SU-DHL-6 (cell line): Measurements from ENCODE around the gene PLEKHA6.
"Not testable (repeated sequence)": the region's sequence is repeated elsewhere in the genome, so short reads cannot be mapped to it uniquely, and the experiment has no call there.

Source experiments
- H2AFZ ChIP-seq: fragments of 200-600 bp; sonication (generic); 2 replicates; pipeline ENCODE4 v1.6.1; 2014; ENCODE audit warnings: low read depth, mild to moderate bottlenecking, moderate library complexity, mixed read lengths, antibody characterized with exemption, low read length; ENCODE audit not compliant: severe bottlenecking
- H3F3A ChIP-seq: fragments of 200-600 bp; shearing (Covaris generic); 2 replicates; pipeline ENCODE4 v1.6.0; 2016; ENCODE audit warnings: antibody characterized with exemption, mild to moderate bottlenecking; ENCODE audit not compliant: insufficient read depth
- H3K27ac ChIP-seq: fragments of 200-600 bp; sonication (generic); 2 replicates; pipeline ENCODE4 v1.5.1; 2016; ENCODE audit warnings: low read depth, mild to moderate bottlenecking, low read length, moderate library complexity, mixed read lengths
- H3K27me3 ChIP-seq: fragments of 200-600 bp; sonication (generic), shearing (Covaris generic); 2 replicates; pipeline ENCODE4 v1.6.0; 2014; ENCODE audit warnings: mild to moderate bottlenecking, low read length
- H3K36me3 ChIP-seq: fragments of 200-600 bp; sonication (generic); 2 replicates; pipeline ENCODE4 v1.6.1; 2014; ENCODE audit warnings: mild to moderate bottlenecking, low read length, mixed read lengths
- H3K4me2 ChIP-seq: fragments of 300-600, 200-600 bp; shearing (Covaris generic), sonication (generic); 2 replicates; pipeline ENCODE4 v1.6.0; 2014; ENCODE audit warnings: low read length, low read depth, mild to moderate bottlenecking; ENCODE audit not compliant: poor library complexity, severe bottlenecking
- H3K4me3 ChIP-seq: fragments of 200-600 bp; sonication (generic); 2 replicates; pipeline ENCODE4 v1.5.1; 2014; ENCODE audit warnings: antibody characterized with exemption, low read length, mild to moderate bottlenecking, mixed read lengths; ENCODE audit not compliant: insufficient read depth, poor library complexity, severe bottlenecking
- H3K79me2 ChIP-seq: fragments of 200-600 bp; sonication (generic); 2 replicates; pipeline ENCODE4 v1.6.1; 2014; ENCODE audit warnings: mild to moderate bottlenecking, low read length, moderate library complexity; ENCODE audit not compliant: insufficient read depth
- H3K9ac ChIP-seq: fragments of 200-600 bp; sonication (generic); 2 replicates; pipeline ENCODE4 v1.7.0; 2014; ENCODE audit warnings: mild to moderate bottlenecking, low read length
- H3K9me2 ChIP-seq: fragments of 200-600 bp; sonication (generic); replicated peaks from 2 replicates; pipeline ENCODE4 v1.6.1; 2014; ENCODE audit warnings: low read length; ENCODE audit not compliant: insufficient read depth
- H3K9me3 ChIP-seq: fragments of 200-600 bp; sonication (generic); 2 replicates; pipeline ENCODE4 v1.6.1; 2014; ENCODE audit warnings: low read length, mixed read lengths; ENCODE audit not compliant: insufficient read depth
- H4K20me1 ChIP-seq: fragments of 200-600 bp; sonication (generic); 2 replicates; pipeline ENCODE4 v1.6.1; 2014; ENCODE audit warnings: low read depth, mild to moderate bottlenecking, antibody characterized with exemption, low read length, moderate library complexity, mixed read lengths
- CTCF ChIP-seq: fragments of 200-600 bp; sonication (generic); IDR thresholded peaks from one replicate; pipeline ENCODE4 v1.5.1; 2017; ENCODE audit warnings: antibody characterized with exemption, mild to moderate bottlenecking, low read length, moderate library complexity; ENCODE audit not compliant: insufficient read depth, poor library complexity, severe bottlenecking
- EZH2phosphoT487 ChIP-seq: fragments of 200-600 bp; sonication (generic), shearing (Covaris generic); conservative IDR thresholded peaks from 2 replicates; pipeline ENCODE4 v1.6.1; 2018; ENCODE audit warnings: mild to moderate bottlenecking, antibody characterized with exemption, low read length, moderate library complexity, mixed read lengths

PLEKHA6 gene

GRCh38 chr1:204314171-204314892 is 45.4 kb downstream of the PLEKHA6 start:
- Histone ChIP-seq H3K27ac (no peak overlapping the region), H3K36me3 (no peaks in the 10 kb centered on the region), H2AFZ (no peak overlapping the region), H3K9me3 (no peaks in the 10 kb centered on the region), H3K4me3 (no peak overlapping the region), H3F3A (no peaks in the 10 kb centered on the region), H3K27me3 (no peaks in the 10 kb centered on the region), H3K79me2 (no peaks in the 10 kb centered on the region), H3K9me2 (no peaks in the 10 kb centered on the region), H4K20me1 (no peaks in the 10 kb centered on the region), H3K4me2 (no peak overlapping the region), H3K9ac (no peak overlapping the region)
- TF ChIP-seq CTCF = no peak
- no peak for TF ChIP-seq EZH2phosphoT487

GRCh38 chr1:204313675-204314074 is 46.1 kb downstream of the PLEKHA6 start:
- H3F3A ChIP-seq = no peaks in the 10 kb centered on the region
- H3K27ac ChIP-seq = no peak overlapping the region
- H3K79me2 ChIP-seq = no peaks in the 10 kb centered on the region
- no peaks in the 10 kb centered on the region for H3K9me3 ChIP-seq
- H3K36me3 ChIP-seq = no peaks in the 10 kb centered on the region
- no peak overlapping the region for H3K4me3 ChIP-seq
- H4K20me1 ChIP-seq = no peaks in the 10 kb centered on the region
- H3K9ac ChIP-seq = no peak overlapping the region
- H3K27me3 ChIP-seq = no peaks in the 10 kb centered on the region
- no peaks in the 10 kb centered on the region for H3K9me2 ChIP-seq
- TF ChIP-seq EZH2phosphoT487 (no peak), CTCF (no peak)
- H3K4me2 ChIP-seq = no peak overlapping the region
- H2AFZ ChIP-seq = no peak overlapping the region

GRCh38 chr1:204310970-204311369 is 48.8 kb downstream of the PLEKHA6 start:
- not testable (repeated sequence) for H3K27me3 ChIP-seq

GRCh38 chr1:204308023-204308628 is 51.6 kb downstream of the PLEKHA6 start:
- H3K27me3 ChIP-seq = no peaks in the 10 kb centered on the region
- H3K4me2 ChIP-seq = no peak overlapping the region
- H3K4me3 ChIP-seq = no peak overlapping the region
- H3K27ac ChIP-seq = no peak overlapping the region
- H2AFZ ChIP-seq = no peak overlapping the region
- no peaks in the 10 kb centered on the region for H3K79me2 ChIP-seq
- no peak overlapping the region for H3K9ac ChIP-seq
- H3F3A ChIP-seq = no peaks in the 10 kb centered on the region
- no peak for TF ChIP-seq EZH2phosphoT487
- no peak for TF ChIP-seq CTCF
- no peaks in the 10 kb centered on the region for H3K9me2 ChIP-seq
- no peaks in the 10 kb centered on the region for H4K20me1 ChIP-seq
- H3K9me3 ChIP-seq = no peaks in the 10 kb centered on the region
- H3K36me3 ChIP-seq = no peaks in the 10 kb centered on the region

More at GRCh38 chr1:204310970-204311369, 48.8 kb downstream of the PLEKHA6 start:
- not testable (repeated sequence) for H3K79me2 ChIP-seq, H3K9me3 ChIP-seq, H3F3A ChIP-seq, H3K4me2 ChIP-seq, H3K9me2 ChIP-seq, H3K36me3 ChIP-seq, H3K9ac ChIP-seq, H2AFZ ChIP-seq, H3K4me3 ChIP-seq, H4K20me1 ChIP-seq, H3K27ac ChIP-seq
